ENCODE results near the gene ASPDH. TPM values are rescaled to one million over a fixed set of nuclear protein-coding genes. Genes with fewer than 3 reads are reported as not detected.

ASPDH gene
- total RNA-seq, 1 experiment from 2014 or later, result not detected

DNA sequence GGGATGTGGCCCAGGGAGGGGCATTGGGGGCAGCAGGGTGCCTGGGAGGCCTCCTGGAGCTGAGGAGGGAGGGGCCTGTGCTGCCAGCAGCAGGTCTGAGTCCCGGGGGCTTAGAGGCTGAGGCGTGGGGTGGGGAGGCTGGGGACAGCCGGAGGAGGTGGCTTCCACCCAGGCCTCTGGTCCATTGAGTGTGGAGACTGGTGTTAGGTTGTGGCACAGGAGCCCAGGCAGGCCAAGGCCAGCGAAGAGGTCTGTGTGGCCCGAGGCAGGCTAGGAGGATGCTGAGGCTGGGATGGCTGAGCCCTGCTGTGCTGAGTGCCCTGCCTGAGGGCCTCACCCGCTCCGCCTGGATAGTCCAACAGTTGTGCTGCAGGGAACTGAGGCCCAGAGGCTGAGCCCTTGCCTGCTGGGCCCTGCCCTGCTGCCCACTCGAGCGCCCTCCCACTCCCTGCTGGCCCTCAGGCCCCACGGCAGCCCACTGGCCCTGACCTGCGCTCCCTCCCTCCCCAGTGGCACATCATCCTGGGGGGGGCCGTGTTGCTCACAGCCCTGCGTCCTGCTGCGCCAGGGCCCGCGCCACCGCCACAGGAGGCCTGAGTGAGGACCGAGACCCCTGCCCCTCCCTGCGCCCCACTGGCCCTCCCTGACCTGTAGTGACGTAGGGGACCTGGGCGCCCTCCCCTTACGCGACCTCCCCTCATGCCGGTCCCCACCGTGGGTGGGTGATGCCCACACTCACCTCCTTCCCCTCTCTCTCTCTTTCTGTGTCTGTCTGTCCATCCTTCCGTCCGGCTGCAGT, 32.2 kb downstream of the ASPDH start:
- Histone ChIP-seq H3K27me3 (ENCODE audit: insufficient read depth, low read length) (no peaks in the 10 kb centered on the region), H3K27ac (ENCODE audit: insufficient read length, low read depth, low read length) (no peak overlapping the region), H2BK5ac (ENCODE audit: insufficient read length, low read length) (no peak overlapping the region), H4K91ac (ENCODE audit: insufficient read length, low read depth, low read length) (no peak overlapping the region), H4K5ac (ENCODE audit: insufficient read length, low read depth, low read length) (no peak overlapping the region), H2AFZ (ENCODE audit: low read length) (no peak overlapping the region), H2BK12ac (ENCODE audit: insufficient read length, low read depth, low read length) (no peak overlapping the region), H3K4ac (ENCODE audit: low read depth, low read length) (no peak overlapping the region), H2BK20ac (ENCODE audit: low read depth, low read length, poor library complexity, severe bottlenecking) (no peak overlapping the region), H3K23me2 (ENCODE audit: insufficient read length, low read depth, low read length, poor library complexity, severe bottlenecking) (no peaks in the 10 kb centered on the region), H3K79me2 (ENCODE audit: insufficient read depth, low read length) (peaks cover 5% of the 10 kb centered on the region; the same call in 1 of the 2 replicates), H3K9me3 (ENCODE audit: control insufficient read depth, low read depth, low read length) (peaks cover 13% of the 10 kb centered on the region), H3K18ac (ENCODE audit: insufficient read length, low read depth, low read length) (no peak overlapping the region), H3K9ac (ENCODE audit: extremely low read depth, insufficient read length, low read length) (no peak overlapping the region), H2BK120ac (ENCODE audit: low read depth, low read length, poor library complexity, severe bottlenecking) (no peak overlapping the region), H2BK15ac (ENCODE audit: low read depth, low read length) (no peak overlapping the region), H2AK5ac (ENCODE audit: insufficient read length, low read length) (no peak overlapping the region), H3K4me2 (ENCODE audit: insufficient read depth, insufficient read length, low read length) (no peak overlapping the region), H3T11ph (ENCODE audit: low read length) (no peak overlapping the region), H3K79me1 (ENCODE audit: insufficient read depth, low read depth, low read length, poor library complexity, severe bottlenecking) (peaks cover 9% of the 10 kb centered on the region), H3K4me1 (ENCODE audit: insufficient read depth, low read length) (peaks cover 4% of the 10 kb centered on the region; the same call in 1 of the 2 replicates), H3K23ac (ENCODE audit: insufficient read length, low read depth, low read length) (no peak overlapping the region), H3K14ac (ENCODE audit: insufficient read depth, low read length) (no peak overlapping the region), H4K8ac (replicated peaks; ENCODE audit: insufficient read length, low read depth, low read length) (no peak overlapping the region), H4K20me1 (ENCODE audit: control insufficient read depth, insufficient read depth, insufficient read length) (no peaks in the 10 kb centered on the region), H3K56ac (ENCODE audit: insufficient read length, low read depth, low read length) (no peak overlapping the region)
- WGBS (ENCODE audit: extremely low coverage, insufficient read length, low lambda C conversion rate), result no CpG with 5 or more reads among the region's 27 CpGs
- DNase-seq, result no peak
- Mint-ChIP-seq H3K27ac (no peak overlapping the region), H3K36me3 (ENCODE audit: insufficient read depth in 1 of 3, low read depth in 3 of 3) (peaks cover 60 to 75% (median 73%) of the 10 kb centered on the region in 3 experiments), H3K4me3 (no peak overlapping the region), H3K27me3 (ENCODE audit: low read depth) (peaks cover 17% of the 10 kb centered on the region), H3K9me3 (peaks cover 29 to 42% of the 10 kb centered on the region in 2 experiments), H3K4me1 (peaks cover 8 to 16% of the 10 kb centered on the region in 2 experiments)
- TF ChIP-seq, protein P1, sequence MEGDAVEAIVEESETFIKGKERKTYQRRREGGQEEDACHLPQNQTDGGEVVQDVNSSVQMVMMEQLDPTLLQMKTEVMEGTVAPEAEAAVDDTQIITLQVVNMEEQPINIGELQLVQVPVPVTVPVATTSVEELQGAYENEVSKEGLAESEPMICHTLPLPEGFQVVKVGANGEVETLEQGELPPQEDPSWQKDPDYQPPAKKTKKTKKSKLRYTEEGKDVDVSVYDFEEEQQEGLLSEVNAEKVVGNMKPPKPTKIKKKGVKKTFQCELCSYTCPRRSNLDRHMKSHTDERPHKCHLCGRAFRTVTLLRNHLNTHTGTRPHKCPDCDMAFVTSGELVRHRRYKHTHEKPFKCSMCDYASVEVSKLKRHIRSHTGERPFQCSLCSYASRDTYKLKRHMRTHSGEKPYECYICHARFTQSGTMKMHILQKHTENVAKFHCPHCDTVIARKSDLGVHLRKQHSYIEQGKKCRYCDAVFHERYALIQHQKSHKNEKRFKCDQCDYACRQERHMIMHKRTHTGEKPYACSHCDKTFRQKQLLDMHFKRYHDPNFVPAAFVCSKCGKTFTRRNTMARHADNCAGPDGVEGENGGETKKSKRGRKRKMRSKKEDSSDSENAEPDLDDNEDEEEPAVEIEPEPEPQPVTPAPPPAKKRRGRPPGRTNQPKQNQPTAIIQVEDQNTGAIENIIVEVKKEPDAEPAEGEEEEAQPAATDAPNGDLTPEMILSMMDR (conservative IDR thresholded peaks at IDR 0.05), result no peak
